A673 (cell line): ENCODE data around the gene ABCG8. TPM values are rescaled to one million over a fixed set of nuclear protein-coding genes. Genes with fewer than 3 reads are reported as not detected.

ENCODE experiments used
- BruUV-seq: library from RNA; stranded (reverse); fragments of 400-500 nt; replicated peaks from 2 replicates; lab custom pipeline; 2021; lab: Mats Ljungman, UMichigan
- CTCF ChIA-PET: fragments of 300-600 bp; sonication (Branson Sonifier 250); formaldehyde crosslinking; loops from one replicate; lab custom pipeline; 2022; ENCODE audit warnings: antibody characterized with exemption; lab: Charles Lee
- POLR2A ChIA-PET: fragments of 300-600 bp; sonication (Branson Sonifier 250); formaldehyde crosslinking; loops from one replicate; lab custom pipeline; 2022; ENCODE audit warnings: antibody characterized with exemption; ENCODE audit not compliant: low non-redundant PET; lab: Charles Lee
- DNase-seq: peaks from one replicate; pipeline ENCODE4 v3.0.0-alpha.2; 2015; ENCODE audit warnings: low spot score
- H3K27ac ChIP-seq: fragments of 200-600 bp; sonication (generic); 2 replicates; pipeline ENCODE4 v1.5.1; 2016; ENCODE audit warnings: mixed run types, low read depth, mild to moderate bottlenecking, mixed read lengths, antibody characterized with exemption, low read length; ENCODE audit not compliant: poor library complexity, severe bottlenecking
- H3K27me3 ChIP-seq: fragments of 200-600 bp; sonication (generic); replicated peaks from 2 replicates; pipeline ENCODE4 v1.6.1; 2017; ENCODE audit warnings: mixed run types, low read depth, mild to moderate bottlenecking, mixed read lengths, antibody characterized with exemption, low read length; ENCODE audit not compliant: insufficient read depth, poor library complexity
- H3K36me3 ChIP-seq: fragments of 200-600 bp; sonication (generic); 2 replicates; pipeline ENCODE4 v1.6.1; 2016; ENCODE audit warnings: mixed run types, mild to moderate bottlenecking, mixed read lengths, antibody characterized with exemption, low read length; ENCODE audit not compliant: insufficient read depth, poor library complexity, severe bottlenecking
- H3K4me1 ChIP-seq: fragments of 200-600 bp; sonication (generic); 2 replicates; pipeline ENCODE4 v1.6.1; 2017; ENCODE audit warnings: mixed run types, mild to moderate bottlenecking, mixed read lengths, antibody characterized with exemption, low read length; ENCODE audit not compliant: insufficient read depth, poor library complexity, severe bottlenecking
- H3K4me3 ChIP-seq: fragments of 200-600 bp; sonication (generic); 2 replicates; pipeline ENCODE4 v1.5.1; 2016; ENCODE audit warnings: low read depth, mixed run types, mild to moderate bottlenecking, mixed read lengths, low read length; ENCODE audit not compliant: poor library complexity, severe bottlenecking
- H3K9me3 ChIP-seq: fragments of 200-600 bp; sonication (generic); 2 replicates; pipeline ENCODE4 v1.6.1; 2016; ENCODE audit warnings: mixed run types, low read depth, mild to moderate bottlenecking, mixed read lengths, antibody characterized with exemption, low read length; ENCODE audit not compliant: poor library complexity, severe bottlenecking
- CTCF ChIP-seq: fragments of 300-800, 200-600 bp; sonication (generic); conservative IDR thresholded peaks from 2 replicates; pipeline ENCODE4 v1.5.1; 2017; ENCODE audit warnings: low read depth, mild to moderate bottlenecking, antibody characterized with exemption, low read length, moderate library complexity, mixed read lengths
- EZH2 ChIP-seq: fragments of 200-600 bp; sonication (generic); IDR thresholded peaks from 2 replicates; pipeline ENCODE4 v1.6.1; 2017; ENCODE audit warnings: borderline replicate concordance, low read depth, mild to moderate bottlenecking, mixed read lengths, antibody characterized with exemption, low read length; ENCODE audit not compliant: poor library complexity, severe bottlenecking
- intact Hi-C: fragments of 100-400 bp; cut with micrococcal nuclease; formaldehyde crosslinking; loops from one replicate; pipeline ENCODE4 v1.10.0; 2022; ENCODE audit not compliant: unreplicated experiment
- total RNA-seq: library from RNA; stranded (reverse); gene quantifications from 2 replicates; pipeline ENCODE4 v1.2.3, GENCODE V29; 2021

ABCG8 gene
- total RNA-seq, 1 experiment from 2014 or later: not detected

DNA sequence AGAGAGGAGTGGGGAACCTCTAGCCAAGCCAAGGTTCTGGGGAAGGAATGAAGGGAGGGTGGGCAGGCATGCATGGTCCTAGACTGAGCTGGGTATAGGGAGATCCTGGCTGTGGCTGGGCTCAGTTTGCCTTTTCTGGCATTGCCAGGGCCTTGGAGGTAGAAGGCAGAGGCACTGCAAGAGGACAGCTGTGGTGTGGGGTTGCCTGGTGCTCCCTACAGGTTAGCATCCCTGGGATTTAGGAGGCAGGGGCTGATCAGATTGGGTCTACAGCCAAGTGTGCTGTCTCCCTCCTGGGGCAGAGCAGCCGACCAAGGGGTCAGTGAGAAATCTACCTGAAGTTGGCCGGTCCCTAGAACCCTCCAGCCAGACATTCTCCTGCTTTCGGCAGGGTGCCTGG lies 15.9 kb downstream of the ABCG8 start:
- Histone ChIP-seq H3K4me1 (no peaks in the 10 kb centered on the region), H3K9me3 (no peaks in the 10 kb centered on the region), H3K36me3 (no peaks in the 10 kb centered on the region), H3K27me3 (peaks cover 44% of the 10 kb centered on the region), H3K4me3 (no peak overlapping the region), H3K27ac (no peak overlapping the region)
- no peak for TF ChIP-seq EZH2
- CTCF ChIA-PET: interaction anchor here (0.5 kb wide), 1 partner anchor 13 kb away, joined by 3 read pairs; no protein-coding TSS in a partner anchor
- POLR2A ChIA-PET: no interaction called here
- intact Hi-C loops: no loop called here
- no peak for DNase-seq
- BruUV-seq: no TSS peak

GRCh38 chr2:43855292-43855691 lies 16.5 kb downstream of the ABCG8 start:
- Histone ChIP-seq H3K27ac (no peak overlapping the region), H3K4me1 (no peaks in the 10 kb centered on the region), H3K4me3 (no peak overlapping the region), H3K27me3 (peaks cover 50% of the 10 kb centered on the region), H3K9me3 (no peaks in the 10 kb centered on the region), H3K36me3 (no peaks in the 10 kb centered on the region)
- BruUV-seq: no TSS peak
- intact Hi-C loops: no loop called here
- TF ChIP-seq EZH2 (no peak), CTCF (no peak)
- no peak for DNase-seq
- CTCF ChIA-PET: no interaction called here
- POLR2A ChIA-PET: no interaction called here

DNA sequence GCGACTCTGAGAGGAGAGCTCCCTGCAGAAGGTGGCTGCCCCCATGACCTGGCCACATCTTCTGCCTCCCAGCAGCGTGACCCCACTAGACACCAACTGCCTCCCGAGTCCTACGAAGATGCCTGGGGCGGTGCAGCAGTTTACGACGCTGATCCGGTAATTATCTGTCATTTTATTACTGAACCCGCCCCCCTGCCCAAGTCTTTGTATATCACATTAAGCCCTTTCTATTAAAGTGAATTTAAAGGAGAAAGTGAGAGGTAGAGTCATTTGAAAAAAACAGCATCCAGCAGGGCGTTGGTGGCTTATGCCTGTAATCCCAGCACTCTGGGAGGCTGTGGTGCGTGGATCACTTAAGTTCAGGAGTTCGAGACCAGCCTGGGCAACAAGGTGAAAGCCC lies 33.4 kb downstream of the ABCG8 start:
- H3K9me3 ChIP-seq: no peaks in the 10 kb centered on the region
- TF ChIP-seq CTCF: no peak
- TF ChIP-seq EZH2: no peak
- H3K27ac ChIP-seq: no peak overlapping the region
- BruUV-seq: no TSS peak
- H3K27me3 ChIP-seq: peaks cover 43% of the 10 kb centered on the region
- POLR2A ChIA-PET: no interaction called here
- CTCF ChIA-PET: no interaction called here
- DNase-seq: peak; percentile 29
- intact Hi-C loops: loop anchor here (5.0 to 10.0 kb wide), 3 partner anchors 420 to 1083 kb away; no protein-coding TSS in a partner anchor
- no peaks in the 10 kb centered on the region for H3K4me1 ChIP-seq
- no peak overlapping the region for H3K4me3 ChIP-seq
- no peaks in the 10 kb centered on the region for H3K36me3 ChIP-seq
